Aorta (tissue), 5 donors: ENCODE data around the gene ERAS. TPM values are rescaled to one million over a fixed set of nuclear protein-coding genes. Genes with fewer than 3 reads are reported as not detected.
A peak's percentile ranks its signal among the peaks of the same experiment; 100 is the strongest.

Source experiments
- ATAC-seq: fragments of 200-7000 bp; cut with Tn5 transposase; one replicate; pipeline ENCODE4 v1.9.1; 2022; ENCODE audit warnings: moderate library complexity; ENCODE audit not compliant: low FRiP score
- DNase-seq, 2 donors: peaks; one replicate each; pipeline ENCODE4 v3.0.0-alpha.2; 2020
- H3K27ac ChIP-seq, 2 donors: one replicate each; pipeline ENCODE4 v1.5.1; 2013; ENCODE audit warnings: low read length in 2 of 2, mild to moderate bottlenecking in 2 of 2, moderate library complexity in 2 of 2, control low read depth in 1 of 2, inconsistent platforms in 1 of 2, low read depth in 1 of 2
- H3K27me3 ChIP-seq, 2 donors: one replicate each; pipeline ENCODE4 v1.6.1; 2013; ENCODE audit warnings: control low read depth in 1 of 2, low read length in 1 of 2, mild to moderate bottlenecking in 1 of 2, moderate library complexity in 1 of 2; ENCODE audit not compliant: insufficient read depth in 2 of 2, control insufficient read depth in 1 of 2
- H3K36me3 ChIP-seq, 2 donors: one replicate each; pipeline ENCODE4 v1.6.1; 2013; ENCODE audit warnings: control low read depth in 1 of 2, low read length in 1 of 2, mild to moderate bottlenecking in 1 of 2; ENCODE audit not compliant: insufficient read depth in 2 of 2, control insufficient read depth in 1 of 2
- H3K4me1 ChIP-seq, 2 donors: one replicate each; pipeline ENCODE4 v1.6.1; 2013; ENCODE audit warnings: low read length in 2 of 2, control low read depth in 1 of 2, mild to moderate bottlenecking in 1 of 2, moderate library complexity in 1 of 2; ENCODE audit not compliant: insufficient read depth in 2 of 2, control insufficient read depth in 1 of 2
- H3K4me3 ChIP-seq, 2 donors: one replicate each; pipeline ENCODE4 v1.5.1; 2013; ENCODE audit warnings: low read length in 2 of 2, control low read depth in 1 of 2, mild to moderate bottlenecking in 1 of 2
- H3K9me3 ChIP-seq: one replicate; pipeline ENCODE4 v1.6.1; 2013; ENCODE audit warnings: mild to moderate bottlenecking, low read length; ENCODE audit not compliant: control insufficient read depth
- WGBS, 2 donors: extraction: QIAGEN DNeasy Blood & Tissue Kit; methylation state at CpG; one replicate each; pipeline ENCODE4 v1.1.7; 2013; 5-methylcytosine and 5-hydroxymethylcytosine counted together
- intact Hi-C, 2 donors: fragments of 100-400 bp; cut with DNase I; formaldehyde crosslinking; loops; one replicate each; pipeline versions ENCODE4 v1.14.2 to v1.15.0; 2022
- polyA plus RNA-seq, 2 donors: library from polyadenylated mRNA; stranded (reverse); fragments of 200-250 nt; gene quantifications; one replicate each; pipeline ENCODE4 v1.2.3, GENCODE V29; 2013
- total RNA-seq, 2 donors: library from RNA; stranded (reverse); fragmentation: NEBNext Ultra II Directional; extraction: Animal tissue kit (Norgen Biotek cat#: 25700); gene quantifications; one replicate each; pipeline ENCODE4 v1.2.1, GENCODE V29; 2021
- donor health status: healthy with polysubstance abuse.
- donor health status: Bipolar disorder and iron deficiency.
- donor health status: DM: no; HTN: no; CAD: no.
- donor health status: DM: no; HTN: no; CAD: no.
- donor health status: DM: yes; HTN: yes; CAD: no.

The ERAS gene
- total and polyA plus RNA-seq, 4 donors = 0.69 TPM; not detected in 3

DNA sequence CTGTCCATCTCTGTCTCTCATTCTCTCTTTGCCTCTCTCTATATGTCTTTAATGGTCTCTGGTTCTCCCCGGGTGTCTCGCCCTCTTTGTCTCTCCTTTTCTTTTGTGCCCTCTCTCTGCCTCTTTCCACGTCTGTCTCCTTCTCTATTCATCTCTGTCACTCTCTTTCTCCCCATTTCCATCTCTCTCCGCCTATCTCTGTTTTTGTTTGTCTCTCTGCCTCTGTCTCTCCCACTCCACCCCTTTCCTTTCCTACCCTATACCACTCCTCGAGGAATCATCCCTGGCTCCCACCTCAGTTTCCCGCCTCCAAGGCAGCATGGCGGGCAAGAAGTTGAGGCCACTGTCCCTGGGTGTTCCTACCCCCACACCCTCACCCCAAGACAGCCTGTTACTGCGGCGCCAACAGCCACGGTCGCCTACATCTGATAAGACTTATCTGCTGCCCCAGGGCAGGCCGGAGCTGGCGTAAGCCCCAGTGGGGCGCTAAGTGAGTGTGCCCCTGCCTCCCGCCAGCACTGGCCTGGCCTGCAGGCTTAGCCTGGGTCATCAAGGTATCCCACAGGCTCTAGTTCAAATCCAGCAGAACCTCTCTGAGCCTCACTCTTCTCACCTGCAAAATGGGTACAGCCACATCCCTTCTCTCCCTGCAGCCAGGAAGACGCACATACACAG is 40.6 kb upstream of the ERAS start:
- intact Hi-C loops = no loop called here
- Histone ChIP-seq H3K27ac (no peak overlapping the region), H3K27me3 (no peaks in the 10 kb centered on the region), H3K4me3 (no peak overlapping the region), H3K36me3 (no peaks in the 10 kb centered on the region), H3K4me1 (no peaks in the 10 kb centered on the region), H3K9me3 (no peaks in the 10 kb centered on the region)
- WGBS, 2 donors = 71 to 75% methylated on average over 16 of the region's 16 CpGs
- ATAC-seq (no peak), DNase-seq (no peak)

GRCh38 chrX:48786341-48786800 is 39.9 kb upstream of the ERAS start, which contains the start of gene GATA1:
Gene GATA1, plus strand, starts transcription at chrX:48786590. Its CDS starts 4,520 bp downstream, at chrX:48791110.
- ATAC-seq (no peak), DNase-seq (no peak)
- Histone ChIP-seq H3K36me3 (no peaks in the 10 kb centered on the region), H3K4me1 (no peaks in the 10 kb centered on the region), H3K27ac (no peak within 1 kb of the TSS), H3K4me3 (no peak within 1 kb of the TSS), H3K9me3 (no peaks in the 10 kb centered on the region), H3K27me3 (no peaks in the 10 kb centered on the region)
- intact Hi-C loops = no loop called here
- WGBS, 2 donors = 66 to 88% methylated on average over 6 to 7 of the region's 7 CpGs

DNA sequence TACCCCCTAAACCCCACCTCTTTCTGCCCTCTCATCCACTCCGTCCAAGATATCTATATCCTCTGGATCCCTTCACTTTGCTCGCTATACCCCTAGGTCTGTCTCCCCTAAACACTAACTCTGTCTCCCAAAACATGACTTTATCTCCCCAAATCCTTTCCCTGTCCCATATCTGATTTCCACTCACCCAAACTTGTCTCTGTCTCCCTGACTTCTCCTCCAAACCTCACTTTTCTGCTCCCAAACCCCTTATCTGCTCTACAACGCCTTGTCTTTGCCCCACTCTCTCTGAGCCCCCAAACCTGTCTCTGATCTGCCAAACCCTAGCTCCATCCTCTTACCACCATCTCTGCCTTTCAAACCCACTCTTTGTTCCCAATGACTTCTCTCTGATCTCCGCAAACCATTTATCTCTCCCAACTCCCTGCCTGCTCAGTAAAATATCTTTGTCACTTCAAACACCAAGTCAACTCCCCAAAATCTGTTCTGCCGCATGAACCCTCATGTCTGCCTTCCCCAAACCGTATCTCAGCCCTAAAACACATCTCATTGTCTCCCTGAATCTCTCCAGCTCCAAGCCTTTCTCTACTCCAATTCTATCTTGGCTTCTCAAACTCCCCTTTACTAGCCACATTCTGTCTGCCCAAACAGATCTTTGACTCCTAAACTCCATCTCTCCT is 39.3 kb upstream of the ERAS start:
- no peaks in the 10 kb centered on the region for H3K4me1 ChIP-seq
- WGBS, 2 donors = 60 to 69% methylated on average over 6 of the region's 6 CpGs
- intact Hi-C loops = no loop called here
- no peaks in the 10 kb centered on the region for H3K27me3 ChIP-seq
- no peaks in the 10 kb centered on the region for H3K36me3 ChIP-seq
- no peak for DNase-seq
- H3K9me3 ChIP-seq = no peaks in the 10 kb centered on the region
- H3K27ac ChIP-seq = no peak overlapping the region
- no peak overlapping the region for H3K4me3 ChIP-seq
- ATAC-seq = no peak

GRCh38 chrX:48787505-48788443 is 38.5 kb upstream of the ERAS start:
- Histone ChIP-seq H3K4me3 (no peak overlapping the region), H3K9me3 (no peaks in the 10 kb centered on the region), H3K36me3 (no peaks in the 10 kb centered on the region), H3K27me3 (no peaks in the 10 kb centered on the region), H3K4me1 (no peaks in the 10 kb centered on the region), H3K27ac (no peak overlapping the region)
- intact Hi-C loops = no loop called here
- WGBS, 2 donors = 50 to 53% methylated on average over 17 of the region's 17 CpGs
- DNase-seq (no peak), ATAC-seq (no peak)

DNA sequence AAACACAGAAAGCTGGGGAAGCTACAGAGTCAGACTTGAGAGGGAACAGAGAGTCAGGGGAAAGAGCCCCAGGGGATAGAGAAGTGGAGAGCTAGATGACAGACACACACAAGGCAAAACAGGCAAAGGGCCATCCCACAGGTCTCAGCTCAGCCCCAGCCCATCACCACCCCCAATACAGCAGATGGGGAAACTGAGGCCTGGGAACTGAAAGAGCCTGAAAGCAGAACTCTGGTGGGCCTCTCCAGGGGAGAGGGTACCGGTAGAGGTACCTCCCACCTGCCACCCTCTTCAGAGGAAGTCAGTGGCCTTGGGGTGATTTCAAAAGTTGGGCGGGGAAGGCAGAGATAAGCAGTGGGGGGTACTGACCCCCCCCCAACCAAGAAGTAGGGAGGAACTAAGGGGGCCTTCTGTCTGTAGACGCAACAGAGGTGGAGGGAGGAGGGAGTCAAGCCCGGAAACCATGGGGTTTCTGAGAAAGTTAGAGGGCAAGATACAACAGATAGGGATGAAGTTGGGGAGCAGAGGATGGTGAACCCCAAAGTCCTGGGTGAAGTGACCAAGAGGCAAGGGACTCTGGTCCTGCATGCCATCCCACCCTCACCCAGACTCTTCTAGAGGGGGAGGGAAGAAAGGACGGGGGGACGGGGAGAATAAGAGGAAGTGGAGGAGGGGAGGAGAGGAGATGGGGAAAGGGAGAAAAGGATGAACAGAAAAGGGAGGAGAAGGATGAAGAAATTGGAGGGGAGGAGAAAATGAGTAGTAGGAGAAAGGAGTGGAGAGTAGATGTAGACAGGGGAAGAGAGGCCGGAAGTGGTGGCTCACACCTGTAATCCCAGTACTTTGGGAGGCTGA is 36.7 kb upstream of the ERAS start:
- H3K4me1 ChIP-seq = no peaks in the 10 kb centered on the region
- no peaks in the 10 kb centered on the region for H3K36me3 ChIP-seq
- no peak overlapping the region for H3K27ac ChIP-seq
- no peak overlapping the region for H3K4me3 ChIP-seq
- intact Hi-C loops = no loop called here
- H3K27me3 ChIP-seq = no peaks in the 10 kb centered on the region
- DNase-seq = no peak
- H3K9me3 ChIP-seq = no peaks in the 10 kb centered on the region
- no peak for ATAC-seq
- WGBS, 2 donors = 73 to 75% methylated on average over 7 of the region's 7 CpGs

- H3K4me1 ChIP-seq = no peaks in the 10 kb centered on the region
Observed at GRCh38 chrX:48790477-48790876, 35.8 kb upstream of the ERAS start.

GRCh38 chrX:48791063-48791820 is 35.1 kb upstream of the ERAS start:
- no peak overlapping the region for H3K27ac ChIP-seq
- H3K9me3 ChIP-seq = no peaks in the 10 kb centered on the region
- DNase-seq (peak in 1 of 2 donors; percentile 50), ATAC-seq (no peak)
- no peaks in the 10 kb centered on the region for H3K4me1 ChIP-seq
- H3K4me3 ChIP-seq = no peak overlapping the region
- intact Hi-C loops = no loop called here
- 82 to 87% methylated on average over 11 of the region's 11 CpGs for WGBS, 2 donors
- no peaks in the 10 kb centered on the region for H3K27me3 ChIP-seq
- H3K36me3 ChIP-seq = no peaks in the 10 kb centered on the region

More at GRCh38 chrX:48790477-48790876, 35.8 kb upstream of the ERAS start:
- H3K27ac ChIP-seq = no peak overlapping the region
- ATAC-seq = no peak
- no peaks in the 10 kb centered on the region for H3K27me3 ChIP-seq
- H3K9me3 ChIP-seq = no peaks in the 10 kb centered on the region
- DNase-seq = no peak
- WGBS, 2 donors = 49 to 60% methylated on average over 5 of the region's 5 CpGs
- no peak overlapping the region for H3K4me3 ChIP-seq
- intact Hi-C loops = no loop called here
- no peaks in the 10 kb centered on the region for H3K36me3 ChIP-seq
